Left ventricle myocardium inferior (tissue), 1 donor: ENCODE results near the gene SH3RF1. TPM values are rescaled to one million over a fixed set of nuclear protein-coding genes. Genes with fewer than 3 reads are reported as not detected.

Experiments used
- DNase-seq: peaks from one replicate; pipeline ENCODE4 v3.0.0-alpha.2; 2020
- H3K27ac ChIP-seq: fragments of 200-600 bp; replicated peaks from 2 replicates; pipeline ENCODE4 v1.8.0; 2021
- H3K27me3 ChIP-seq: fragments of 200-600 bp; 2 replicates; pipeline ENCODE4 v1.8.0; 2021; ENCODE audit warnings: low read depth
- H3K36me3 ChIP-seq: fragments of 200-600 bp; 2 replicates; pipeline ENCODE4 v1.8.0; 2021
- H3K4me1 ChIP-seq: fragments of 200-600 bp; 2 replicates; pipeline ENCODE4 v1.8.0; 2021
- H3K4me3 ChIP-seq: fragments of 200-600 bp; 2 replicates; pipeline ENCODE4 v1.8.0; 2021; ENCODE audit warnings: mild to moderate bottlenecking, moderate library complexity
- H3K9me3 ChIP-seq: fragments of 200-600 bp; replicated peaks from 2 replicates; pipeline ENCODE4 v1.8.0; 2021
- CTCF ChIP-seq: fragments of 200-600 bp; IDR thresholded peaks from 2 replicates; pipeline ENCODE4 v1.8.0; 2021; ENCODE audit warnings: antibody characterized with exemption, mild to moderate bottlenecking, borderline replicate concordance
- intact Hi-C: fragments of 100-400 bp; cut with micrococcal nuclease; formaldehyde crosslinking; loops from one replicate; pipeline ENCODE4 v1.11.0; 2022
- total RNA-seq: library from RNA; stranded (reverse); fragmentation: NEBNext Ultra II Directional; extraction: Animal tissue kit (Norgen Biotek cat#: 25700); gene quantifications from one replicate; pipeline ENCODE4 v1.2.1, GENCODE V29; 2021
- donor health status: DM: no; HTN: yes; CAD: no; lungs with severe emphysema.

The SH3RF1 gene
- total RNA-seq, 1 donor from 2014 or later: 8.8 TPM

- Histone ChIP-seq H3K4me3 (no peak overlapping the region), H3K4me1 (peaks cover 32% of the 10 kb centered on the region), H3K36me3 (peaks cover 40% of the 10 kb centered on the region), H3K27ac (peak overlapping the region; percentile 66), H3K27me3 (no peaks in the 10 kb centered on the region), H3K9me3 (peaks cover 4% of the 10 kb centered on the region)
- no peak for TF ChIP-seq CTCF
- intact Hi-C loops: no loop called here
- DNase-seq: no peak
Measured at GRCh38 chr4:169099771-169100180, 171.0 kb downstream of the SH3RF1 start.

GRCh38 chr4:169098969-169099690, 171.6 kb downstream of the SH3RF1 start:
- H3K27ac ChIP-seq: peak overlapping the region; percentile 66
- H3K4me1 ChIP-seq: peaks cover 25% of the 10 kb centered on the region
- no peak overlapping the region for H3K4me3 ChIP-seq
- no peak for TF ChIP-seq CTCF
- H3K9me3 ChIP-seq: peaks cover 4% of the 10 kb centered on the region
- intact Hi-C loops: no loop called here
- DNase-seq: no peak
- H3K27me3 ChIP-seq: no peaks in the 10 kb centered on the region
- peaks cover 40% of the 10 kb centered on the region for H3K36me3 ChIP-seq

- Histone ChIP-seq H3K27me3 (no peaks in the 10 kb centered on the region), H3K4me3 (no peak overlapping the region), H3K4me1 (peaks cover 22% of the 10 kb centered on the region), H3K9me3 (peaks cover 4% of the 10 kb centered on the region), H3K36me3 (peaks cover 40% of the 10 kb centered on the region), H3K27ac (peak overlapping the region; percentile 66)
- TF ChIP-seq CTCF: no peak
- intact Hi-C loops: no loop called here
- no peak for DNase-seq
Measured at GRCh38 chr4:169098532-169098931, 172.2 kb downstream of the SH3RF1 start.

GRCh38 chr4:169098054-169098497, 172.7 kb downstream of the SH3RF1 start:
- Histone ChIP-seq H3K27me3 (no peaks in the 10 kb centered on the region), H3K9me3 (peaks cover 4% of the 10 kb centered on the region), H3K4me1 (peaks cover 22% of the 10 kb centered on the region), H3K4me3 (no peak overlapping the region), H3K27ac (no peak overlapping the region), H3K36me3 (peaks cover 40% of the 10 kb centered on the region)
- no peak for TF ChIP-seq CTCF
- intact Hi-C loops: no loop called here
- no peak for DNase-seq

GRCh38 chr4:169096221-169096620, 174.5 kb downstream of the SH3RF1 start:
- Histone ChIP-seq H3K36me3 (peaks cover 50% of the 10 kb centered on the region), H3K27me3 (no peaks in the 10 kb centered on the region), H3K27ac (no peak overlapping the region), H3K9me3 (peaks cover 10% of the 10 kb centered on the region), H3K4me3 (no peak overlapping the region), H3K4me1 (peaks cover 22% of the 10 kb centered on the region)
- DNase-seq: no peak
- no peak for TF ChIP-seq CTCF
- intact Hi-C loops: no loop called here
